ENCODE results near the gene CTNND1.
"Not testable (repeated sequence)": the region's sequence is repeated elsewhere in the genome, so short reads cannot be mapped to it uniquely, and the experiment has no call there.

The CTNND1 gene

DNA sequence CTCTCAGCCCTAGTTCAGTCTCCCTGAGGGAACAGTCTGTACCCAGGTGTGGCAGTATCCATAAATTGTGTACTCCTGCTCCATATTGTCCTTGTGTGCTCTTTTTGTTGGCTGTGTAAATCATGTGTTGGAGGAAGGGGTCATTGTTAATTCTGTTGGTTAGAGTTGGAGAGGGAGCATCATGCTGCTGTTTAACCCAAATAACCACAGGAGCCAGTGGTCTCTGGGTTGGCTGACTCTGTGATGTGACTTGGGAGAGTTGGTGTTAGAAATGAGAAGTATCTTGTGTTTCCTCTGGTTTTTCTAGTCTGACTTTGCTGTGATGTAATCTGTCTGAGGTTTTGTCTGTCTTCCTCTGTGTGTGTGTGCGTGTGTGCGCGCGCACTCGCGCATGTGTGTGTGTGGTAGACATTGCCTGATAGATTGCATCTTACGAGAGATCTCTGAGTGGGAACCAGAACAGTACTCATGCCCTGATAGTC, 30.5 kb downstream of the CTNND1 start:
- DNase-seq (ENCODE audit: low read depth in 3 of 3), result peak; percentile 53 to 75 (median 54)

GRCh38 chr11:57792870-57793269, 31.3 kb downstream of the CTNND1 start:
- no peak for DNase-seq (ENCODE audit: low read depth in 3 of 3)

DNA sequence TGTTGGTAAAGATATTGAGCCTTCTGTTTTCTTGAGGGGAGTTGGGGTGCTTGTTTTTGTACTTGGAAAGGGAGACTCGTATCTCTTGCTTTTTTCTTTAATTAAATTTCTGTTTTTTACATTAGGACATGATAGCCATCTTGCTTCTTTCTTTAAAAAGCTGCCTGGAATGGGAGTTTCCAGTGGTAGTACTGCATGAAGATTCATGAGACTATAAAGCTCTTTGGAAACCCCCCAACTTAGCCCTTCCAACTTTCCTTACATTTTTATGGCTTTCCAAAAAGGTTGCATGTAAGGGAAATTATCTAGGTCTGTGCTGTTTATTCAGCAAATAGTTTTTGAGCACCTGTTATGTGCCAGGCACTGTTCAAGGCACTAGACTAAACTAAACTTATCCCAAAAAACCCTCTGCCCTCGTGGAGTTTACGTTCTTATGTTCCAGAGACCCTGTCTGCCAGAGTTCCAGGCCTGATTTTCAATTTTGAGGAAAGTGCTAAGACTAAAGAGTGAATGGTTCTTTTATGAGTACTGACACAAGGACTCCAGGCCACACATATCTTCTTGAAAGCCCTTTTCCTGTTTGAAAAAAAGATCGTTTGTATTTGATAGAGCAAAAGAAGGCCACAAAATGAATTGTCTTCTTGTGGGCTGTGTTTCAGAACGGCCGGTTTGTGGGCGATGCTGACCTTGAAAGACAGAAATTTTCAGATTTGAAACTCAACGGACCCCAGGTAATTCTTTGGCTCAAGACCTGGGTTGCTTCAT, 31.9 kb downstream of the CTNND1 start:
- no peak for DNase-seq (ENCODE audit: low read depth in 3 of 3)

DNA sequence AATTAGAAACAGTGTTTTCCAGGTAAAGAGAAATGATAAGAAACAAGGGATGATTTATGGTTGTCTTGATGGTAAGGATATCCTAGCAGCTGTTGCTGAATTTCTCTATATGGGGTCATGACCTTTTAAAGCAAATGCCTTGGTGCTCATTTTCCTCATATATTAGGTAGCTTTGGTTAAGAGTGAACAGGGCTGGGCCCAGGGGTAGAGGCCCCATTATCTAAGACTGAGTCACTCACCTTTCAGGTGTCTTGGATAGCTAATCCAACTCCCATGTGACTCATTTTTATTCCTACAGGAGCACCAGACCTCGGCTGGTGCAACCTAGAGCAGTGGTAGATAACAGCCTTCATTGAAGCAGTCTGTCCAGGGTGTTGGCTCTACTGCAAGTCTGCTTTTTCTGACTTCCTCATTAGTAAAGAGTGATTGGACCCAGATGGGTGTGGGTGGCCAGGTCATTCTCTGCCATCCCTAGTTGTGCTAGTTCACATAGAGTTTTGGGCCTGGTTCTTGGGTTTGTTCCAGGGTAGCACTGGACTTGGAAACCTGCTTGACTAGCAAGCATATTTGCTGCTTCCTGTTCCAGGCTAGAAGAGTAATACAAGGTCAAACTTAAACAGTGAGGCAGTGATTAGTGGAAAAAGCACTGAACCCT, 37.4 kb downstream of the CTNND1 start:
- no peak for DNase-seq (ENCODE audit: low read depth in 3 of 3)

- DNase-seq (ENCODE audit: low read depth in 3 of 3), result no peak
Measured at GRCh38 chr11:57800444-57801182, 39.0 kb downstream of the CTNND1 start.

DNA sequence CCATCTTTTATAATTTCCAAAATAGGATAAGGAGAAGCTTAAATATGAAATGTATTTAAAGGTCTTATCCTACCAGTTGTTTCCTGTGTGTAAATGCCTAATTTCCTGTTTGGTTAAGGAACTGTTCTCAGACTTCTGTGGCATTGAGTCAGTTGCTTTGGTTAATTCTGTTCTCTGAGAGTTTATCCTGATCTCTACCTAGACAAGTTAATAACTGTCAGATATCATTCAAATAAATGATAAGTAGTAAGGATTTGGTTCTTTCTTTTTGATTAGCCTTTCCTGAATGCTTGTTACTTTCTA, 39.5 kb downstream of the CTNND1 start:
- DNase-seq (ENCODE audit: low read depth in 3 of 3), result no peak

DNA sequence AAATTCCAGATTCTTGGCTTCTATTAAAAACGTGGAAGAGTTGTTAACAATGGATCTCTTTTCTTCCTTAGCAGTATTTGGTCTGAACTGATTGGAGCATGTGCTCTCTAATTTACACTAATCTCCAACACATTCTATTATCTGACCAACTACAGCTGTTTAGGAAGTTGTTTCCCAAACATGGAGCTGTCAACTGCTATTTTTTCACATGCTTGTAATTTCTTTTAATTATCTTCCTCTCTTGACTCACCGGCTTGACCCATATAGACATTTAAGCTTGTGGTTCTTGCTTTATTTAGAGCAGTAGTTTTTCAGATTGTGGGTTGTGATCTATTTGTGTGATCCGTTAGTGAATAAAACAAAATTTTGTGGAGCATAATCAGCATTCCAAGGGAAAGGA, 40.8 kb downstream of the CTNND1 start:
- no peak for DNase-seq (ENCODE audit: low read depth in 3 of 3)

- no peak for DNase-seq (ENCODE audit: low read depth in 3 of 3)
Measured at GRCh38 chr11:57804466-57804865, 42.9 kb downstream of the CTNND1 start.

- no peak for DNase-seq (ENCODE audit: low read depth in 3 of 3)
Measured at GRCh38 chr11:57805780-57806179, 44.2 kb downstream of the CTNND1 start.

DNA sequence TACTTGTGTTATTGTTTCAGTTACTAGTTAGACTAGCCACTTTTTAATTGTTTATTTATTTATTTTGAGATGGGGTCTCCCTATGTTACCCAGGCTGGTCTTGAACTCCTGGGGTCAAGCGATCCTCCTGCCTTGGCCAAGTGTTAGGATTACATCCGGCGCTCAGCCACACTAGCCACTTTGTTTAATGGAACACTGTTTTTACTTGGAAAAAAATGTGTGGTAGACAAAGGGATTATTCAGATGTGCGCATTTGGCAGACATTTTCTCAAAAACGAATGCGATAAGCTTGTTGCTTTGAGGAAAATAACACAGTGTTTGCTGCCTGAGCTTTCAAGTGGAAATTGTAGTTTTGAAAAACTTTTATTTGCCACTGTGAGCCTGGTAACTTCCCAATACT, 51.0 kb downstream of the CTNND1 start:
- no peak for DNase-seq (ENCODE audit: low read depth in 3 of 3)

GRCh38 chr11:57815476-57815875, 53.9 kb downstream of the CTNND1 start:
- DNase-seq (ENCODE audit: low read depth in 3 of 3), result no peak

DNA sequence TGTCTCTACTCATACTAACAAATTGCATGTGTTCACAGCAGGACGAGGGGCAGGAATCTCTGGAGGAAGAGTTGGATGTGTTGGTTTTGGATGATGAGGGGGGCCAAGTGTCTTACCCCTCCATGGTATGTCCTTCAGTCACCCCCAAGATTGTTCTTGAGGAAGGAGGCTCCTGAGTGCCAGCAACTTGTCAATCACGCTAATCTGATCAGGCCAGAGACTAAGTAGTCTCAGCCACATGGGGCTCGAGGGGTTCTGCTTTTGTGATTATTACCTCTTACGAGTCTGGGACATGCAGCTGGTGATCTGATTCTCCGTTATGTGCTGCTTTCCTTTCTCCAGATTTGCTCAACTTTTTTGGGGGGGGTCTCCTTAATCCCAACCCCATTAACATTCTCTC, 54.3 kb downstream of the CTNND1 start:
- no peak for DNase-seq (ENCODE audit: low read depth in 3 of 3)

DNA sequence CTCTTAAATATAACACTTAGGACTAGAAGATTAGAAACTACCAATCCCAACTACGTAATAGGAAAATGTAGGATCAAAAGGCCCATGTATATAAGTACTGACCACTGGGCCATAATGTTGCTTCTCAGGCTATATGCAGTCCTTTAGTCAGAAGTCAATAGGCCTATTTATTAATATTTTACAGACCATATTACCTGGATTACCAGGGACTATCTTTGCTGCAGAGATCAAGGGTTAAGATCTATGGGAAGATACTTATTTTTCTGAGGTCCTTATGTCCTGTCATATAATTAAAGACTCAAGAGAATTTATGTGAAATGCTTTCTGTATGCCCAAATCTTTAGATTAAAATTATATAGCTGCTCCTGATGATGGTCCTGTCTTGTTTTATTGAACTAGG, 57.2 kb downstream of the CTNND1 start:
- DNase-seq (ENCODE audit: low read depth in 3 of 3), result no peak

DNA sequence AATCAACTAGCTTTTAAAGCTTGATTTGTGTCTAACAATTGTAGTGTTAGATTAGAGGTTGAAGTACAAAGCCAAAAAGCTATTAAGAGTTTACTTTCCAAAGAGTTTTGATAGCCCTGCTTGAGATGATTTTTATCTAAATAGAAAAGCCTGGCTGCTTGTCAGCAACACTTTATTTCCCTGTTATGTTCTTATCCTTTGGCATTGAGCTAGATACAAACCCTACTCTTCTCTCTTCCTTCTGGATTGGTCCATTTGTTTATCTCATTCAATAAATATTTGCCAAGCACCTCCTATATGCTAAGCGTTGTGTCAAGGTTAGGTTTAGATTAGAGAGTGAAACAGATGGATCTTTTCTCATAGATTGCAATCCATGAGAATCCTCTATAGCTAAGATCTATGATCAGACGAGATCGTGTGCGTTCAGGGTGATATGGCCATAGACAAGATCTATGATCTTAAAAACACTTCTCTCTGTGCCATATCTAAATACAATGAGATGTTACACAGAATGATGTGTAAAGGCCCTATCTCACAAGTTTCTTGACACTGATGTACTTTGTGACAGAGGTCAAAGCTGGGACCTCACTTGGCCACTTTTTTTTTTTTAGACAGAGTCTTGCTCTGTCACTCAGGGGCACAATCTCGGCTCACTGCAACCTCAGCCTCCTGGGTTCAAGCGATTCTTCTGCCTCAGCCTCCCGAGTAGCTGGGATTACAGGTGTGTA, 57.8 kb downstream of the CTNND1 start:
- DNase-seq (ENCODE audit: low read depth in 3 of 3), result no peak

- no peak for DNase-seq (ENCODE audit: low read depth in 3 of 3)
Measured at GRCh38 chr11:57823859-57824258, 62.3 kb downstream of the CTNND1 start.

DNA sequence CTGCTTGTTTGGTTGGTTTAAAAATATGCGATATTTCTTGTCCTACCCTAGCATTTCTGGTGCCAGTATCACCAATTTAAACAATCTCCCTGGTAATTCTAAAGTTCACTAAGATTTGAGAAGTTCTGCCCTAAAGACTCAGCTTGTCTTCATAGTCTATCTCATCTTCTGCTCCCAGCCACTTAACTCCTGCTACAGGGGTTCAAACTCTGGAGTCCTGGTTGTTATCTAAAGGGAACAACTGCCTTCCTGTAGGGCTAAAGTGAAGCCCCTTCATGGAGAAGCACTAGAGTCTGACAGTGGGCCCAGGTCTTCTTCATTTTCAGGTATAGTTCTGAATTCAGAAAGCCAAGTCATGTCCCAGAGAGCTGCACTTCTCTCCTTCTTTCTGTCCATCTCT, 73.2 kb downstream of the CTNND1 start:
- DNase-seq (ENCODE audit: low read depth in 3 of 3), result no peak

DNA sequence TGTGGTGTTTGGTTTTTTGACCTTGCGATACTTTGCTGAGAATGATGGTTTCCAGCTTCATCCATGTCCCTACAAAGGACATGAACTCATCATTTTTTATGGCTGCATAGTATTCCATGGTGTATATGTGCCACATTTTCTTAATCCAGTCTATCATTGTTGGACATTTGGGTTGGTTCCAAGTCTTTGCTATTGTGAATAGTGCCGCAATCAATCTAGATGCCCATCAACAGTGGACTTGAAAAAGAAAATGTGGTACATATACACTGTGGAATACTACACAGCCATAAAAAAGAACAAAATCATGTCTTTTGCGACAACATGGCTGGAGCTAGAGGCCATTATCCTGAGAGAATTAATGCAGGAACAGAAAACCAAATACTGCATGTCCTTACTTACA, 77.0 kb downstream of the CTNND1 start:
- DNase-seq (ENCODE audit: low read depth in 3 of 3), result not testable (repeated sequence)

GRCh38 chr11:57842873-57843272, 81.3 kb downstream of the CTNND1 start:
- DNase-seq (ENCODE audit: low read depth in 3 of 3), result no peak

DNA sequence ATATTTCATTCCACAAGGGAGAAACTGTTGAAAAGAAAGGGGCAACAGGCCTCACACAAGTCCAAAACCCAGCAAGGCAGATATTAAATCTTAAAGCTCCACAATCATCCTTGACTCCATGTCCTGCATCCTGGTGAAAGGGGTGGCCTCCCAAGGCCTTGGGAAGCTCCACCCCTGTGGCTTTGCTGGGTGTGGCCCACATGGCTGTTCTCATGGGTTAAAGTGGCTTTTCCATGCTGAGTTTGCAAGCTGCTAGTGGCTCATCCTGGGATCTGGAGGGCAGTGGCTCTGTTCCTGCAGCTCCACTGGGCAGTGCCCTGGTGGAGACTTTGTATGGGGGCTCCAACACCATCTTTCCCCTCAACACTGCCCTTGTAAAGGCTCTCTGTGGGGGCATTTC, 106.4 kb downstream of the CTNND1 start:
- DNase-seq (ENCODE audit: low read depth in 3 of 3), result no peak

DNA sequence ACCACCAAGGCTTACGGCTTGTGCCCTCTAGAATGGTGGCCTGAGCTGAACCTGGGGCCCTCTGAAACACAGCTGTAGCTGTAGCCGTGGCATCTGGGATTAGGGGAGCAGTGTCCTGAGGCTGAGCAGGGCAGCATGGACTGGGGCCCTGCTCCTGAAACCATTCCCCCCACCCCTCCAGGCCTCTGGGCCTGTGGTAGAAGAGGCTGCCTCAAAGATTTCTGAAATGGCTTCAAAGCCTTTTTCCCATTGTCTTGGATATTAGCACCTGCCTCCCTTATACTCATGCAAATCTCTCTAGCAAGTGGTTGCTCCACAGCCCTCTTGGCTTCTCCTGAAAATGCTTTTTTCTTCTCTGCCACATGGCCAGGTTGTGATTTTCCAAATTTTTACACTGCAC, 106.9 kb downstream of the CTNND1 start:
- DNase-seq (ENCODE audit: low read depth in 3 of 3), result no peak
